UCSD-AML1 (cell line): ENCODE data around the gene TFEC.
"Not testable (repeated sequence)": the region's sequence is repeated elsewhere in the genome, so short reads cannot be mapped to it uniquely, and the experiment has no call there.

ENCODE experiments used
- DNase-seq: peaks from one replicate; lab custom pipeline; 2025; ENCODE audit not compliant: unreplicated experiment; lab: John Stamatoyannopoulos, UW

The TFEC gene

DNA sequence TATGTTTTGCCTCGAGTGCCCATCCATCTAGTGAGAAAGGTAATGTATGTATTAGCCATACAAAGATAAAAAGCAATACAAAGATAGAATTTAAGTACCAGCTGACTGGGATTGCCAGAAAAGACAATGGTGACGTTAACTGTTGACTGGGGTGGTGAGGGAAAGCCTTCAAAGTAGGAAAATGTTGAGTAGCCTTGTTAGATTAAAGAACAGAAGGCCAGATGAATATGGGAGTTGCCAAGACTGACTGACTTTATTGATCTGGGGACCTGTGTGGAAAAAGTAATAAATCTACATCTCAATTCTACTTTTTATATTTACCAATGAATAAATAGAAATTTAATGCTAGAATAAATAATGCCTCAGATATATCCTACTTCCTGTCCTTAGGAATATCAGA is 97.7 kb downstream of the TFEC start:
- DNase-seq, result no peak

DNA sequence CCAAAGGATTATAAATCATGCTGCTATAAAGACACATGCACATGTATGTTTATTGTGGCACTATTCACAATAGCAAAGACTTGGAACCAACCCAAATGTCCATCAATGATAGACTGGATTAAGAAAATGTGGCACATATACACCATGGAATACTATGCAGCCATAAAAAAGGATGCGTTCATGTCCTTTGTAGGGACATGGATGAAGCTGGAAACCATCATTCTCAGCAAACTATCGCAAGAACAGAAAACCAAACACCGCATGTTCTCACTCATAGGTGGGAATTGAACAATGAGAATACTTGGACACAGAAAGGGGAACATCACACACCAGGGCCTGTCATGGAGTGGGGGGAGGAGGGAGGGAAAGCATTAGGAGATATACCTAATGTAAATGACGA is 100.4 kb downstream of the TFEC start:
- not testable (repeated sequence) for DNase-seq

DNA sequence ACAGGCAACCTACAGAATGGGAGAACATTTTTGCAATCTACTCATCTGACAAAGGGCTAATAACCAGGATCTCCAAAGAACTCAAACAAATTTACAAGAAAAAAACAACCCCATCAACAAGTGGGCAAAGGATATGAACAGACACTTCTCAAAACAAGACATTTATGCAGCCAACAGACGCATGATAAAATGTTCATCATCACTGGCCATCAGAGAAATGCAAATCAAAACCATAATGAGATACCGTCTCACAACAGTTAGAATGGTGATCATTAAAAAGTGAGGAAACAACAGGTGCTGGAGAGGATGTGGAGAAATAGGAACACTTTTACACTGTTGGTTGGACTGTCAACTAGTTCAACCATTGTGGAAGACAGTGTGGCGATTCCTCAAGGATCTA is 100.8 kb downstream of the TFEC start:
- DNase-seq, result not testable (repeated sequence)

DNA sequence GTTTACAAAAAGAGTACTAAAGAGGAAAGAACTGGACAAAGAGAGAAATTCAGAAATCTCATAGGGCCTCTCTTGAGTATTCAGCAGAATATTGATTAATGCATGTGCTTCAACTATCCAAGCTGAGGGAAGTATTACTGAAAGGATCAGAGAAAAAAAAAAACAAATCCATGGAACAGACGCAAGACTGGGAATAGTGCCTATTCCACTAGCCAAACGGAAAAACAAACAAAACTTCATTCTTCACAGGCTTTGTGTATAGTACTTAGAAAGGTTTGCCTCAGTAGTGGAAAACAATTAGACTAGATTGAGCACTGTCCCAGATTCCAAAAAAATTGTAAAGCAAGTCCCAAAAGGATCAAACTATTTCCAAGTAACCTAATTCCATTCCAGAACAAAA is 106.2 kb downstream of the TFEC start:
- DNase-seq, result no peak

DNA sequence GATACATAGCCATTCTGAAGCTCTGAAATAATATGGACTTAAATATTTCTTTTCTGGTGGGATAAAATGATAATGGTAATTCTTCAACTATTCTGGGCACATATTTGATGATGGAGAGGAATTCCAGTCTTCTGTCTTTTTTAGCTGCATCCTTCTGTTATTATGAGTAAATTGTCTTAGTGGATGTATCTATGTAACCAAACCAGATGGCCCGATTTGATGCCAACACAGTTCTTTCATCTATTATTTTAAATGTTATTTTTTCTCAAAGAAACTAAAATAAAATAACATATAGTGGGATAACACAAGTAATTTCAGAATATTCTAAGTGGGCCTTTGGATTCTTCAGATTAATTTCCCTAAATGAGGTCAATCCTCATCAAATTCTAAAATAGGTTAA is 110.2 kb downstream of the TFEC start:
- DNase-seq, result no peak

DNA sequence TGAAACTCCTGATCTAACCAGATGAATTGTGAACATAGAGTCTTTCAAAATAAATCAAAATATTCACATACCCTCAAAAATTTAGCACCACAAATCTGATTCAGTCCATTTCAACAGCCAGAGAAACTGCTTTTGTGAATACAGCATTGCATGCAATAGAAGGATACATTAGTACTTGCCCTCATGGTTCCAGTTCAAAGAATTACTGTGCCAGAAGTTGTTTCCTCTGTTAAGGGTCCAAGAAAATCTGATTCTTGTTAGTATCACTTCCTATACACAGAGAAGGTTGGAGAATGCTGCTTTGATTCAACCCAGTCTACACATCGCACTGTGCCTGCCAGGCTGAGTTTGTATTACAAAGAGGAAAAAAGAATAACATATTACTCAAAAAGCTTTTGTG is 115.6 kb downstream of the TFEC start:
- no peak for DNase-seq

DNA sequence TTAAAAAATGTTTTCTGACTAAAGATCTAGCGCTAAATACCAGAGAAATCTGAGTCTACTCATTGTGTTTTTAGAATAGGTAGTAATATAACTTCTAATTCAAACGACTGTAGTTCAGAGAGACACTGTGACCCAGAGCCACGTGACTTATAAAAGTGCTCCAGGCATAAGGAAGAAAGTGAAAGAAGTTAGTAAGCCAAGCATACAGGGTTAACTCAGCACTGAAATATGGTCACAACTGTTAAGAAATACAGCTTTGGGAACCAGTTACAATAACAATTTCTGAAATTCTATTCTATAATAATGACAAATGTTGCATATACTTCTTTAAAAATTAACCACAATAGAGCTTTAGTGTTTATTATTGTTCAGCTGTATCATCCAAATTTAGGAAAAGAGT is 119.1 kb downstream of the TFEC start:
- DNase-seq, result no peak

DNA sequence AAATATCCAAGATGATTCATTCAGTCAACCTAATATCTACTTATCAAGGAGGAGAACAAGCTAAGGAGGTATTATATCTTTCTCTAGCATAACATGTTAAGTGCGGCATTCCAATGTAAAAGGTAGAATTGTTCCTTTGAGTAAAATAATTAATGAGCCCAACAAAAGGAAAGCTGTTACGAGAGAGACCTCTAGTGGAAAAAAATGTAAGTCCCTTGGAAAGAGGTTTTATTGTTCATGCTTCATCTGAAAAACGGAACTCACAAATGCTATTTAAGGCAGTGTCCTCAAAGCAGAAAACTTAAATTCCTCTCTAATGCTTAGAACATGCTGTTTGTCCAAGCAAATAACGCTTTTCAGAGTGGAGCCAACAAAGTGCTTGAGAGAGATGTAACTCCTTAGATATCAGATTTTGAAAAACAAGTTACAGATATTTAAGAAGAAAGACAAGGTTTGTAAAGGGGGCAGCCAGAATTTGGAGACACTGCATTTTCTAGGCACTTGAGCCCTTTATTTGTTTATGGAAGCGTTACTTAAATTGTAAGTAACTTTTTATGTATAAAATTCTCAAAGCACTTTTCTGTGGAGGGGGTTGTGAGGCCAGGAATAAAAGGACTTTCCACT is 119.9 kb downstream of the TFEC start:
- no peak for DNase-seq

DNA sequence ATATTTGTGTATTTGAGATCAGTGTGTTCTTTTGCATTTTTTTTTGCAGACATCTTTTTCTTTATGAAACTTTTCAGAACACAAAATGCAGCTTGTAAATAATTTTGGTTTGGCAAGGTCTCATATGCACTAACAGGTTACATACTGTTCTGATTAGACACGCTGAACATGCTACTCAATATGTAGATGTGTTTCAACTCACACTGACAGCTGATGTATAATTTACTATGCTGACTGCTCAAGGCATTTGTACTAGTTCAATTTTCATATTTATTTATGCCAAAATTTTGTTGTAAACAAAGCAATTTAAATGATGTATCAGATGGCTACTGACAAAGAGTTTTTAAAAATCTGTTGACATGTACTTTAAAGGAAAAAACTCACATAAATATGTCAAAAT is 123.8 kb downstream of the TFEC start:
- DNase-seq, result no peak

DNA sequence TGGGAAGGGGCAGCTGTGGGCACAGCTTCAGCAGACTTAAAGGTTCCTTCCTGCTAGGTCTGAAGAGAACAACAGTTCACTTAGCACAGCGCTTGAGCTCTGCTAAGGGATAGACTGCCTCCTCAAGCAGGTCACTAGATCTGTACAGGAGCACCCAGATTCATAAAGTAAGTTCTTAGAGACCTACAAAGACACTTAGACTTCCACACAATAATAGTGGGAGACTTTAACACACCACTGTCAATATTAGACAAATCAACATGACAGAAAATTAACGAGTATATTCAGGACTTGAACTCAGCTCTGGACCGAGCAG is 140.9 kb downstream of the TFEC start:
- no peak for DNase-seq

DNA sequence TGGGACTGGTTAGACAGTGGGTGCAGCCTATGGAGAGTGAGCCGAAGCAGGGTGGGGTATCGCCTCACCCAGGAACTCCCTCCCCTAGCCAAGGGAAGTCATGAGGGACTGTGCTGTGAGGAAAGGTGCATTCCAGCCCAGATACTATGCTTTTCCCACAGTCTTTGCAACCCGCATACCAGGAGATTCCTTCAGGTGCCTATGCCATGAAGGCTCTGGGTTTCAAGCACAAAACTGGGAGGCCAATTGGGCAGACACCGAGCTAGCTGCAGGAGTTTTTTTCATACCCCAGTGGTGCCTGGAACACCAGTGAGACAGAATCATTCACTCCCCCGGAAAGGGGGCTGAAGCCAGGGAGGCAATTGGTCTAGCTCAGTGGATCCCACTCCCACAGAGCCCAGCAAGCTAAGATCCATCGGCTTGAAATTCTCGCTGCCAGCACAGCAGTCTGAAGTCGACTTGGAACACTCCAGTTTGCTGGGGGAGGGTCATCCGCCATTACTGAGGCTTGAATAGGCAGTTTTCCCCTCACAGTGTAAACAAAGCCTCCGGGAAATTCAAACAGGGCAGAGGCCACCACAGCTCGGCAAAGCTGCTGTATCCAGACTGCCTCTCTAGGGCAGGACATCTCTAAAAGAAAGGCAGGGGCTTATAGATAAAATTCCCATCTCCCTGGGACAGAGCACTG is 141.4 kb downstream of the TFEC start:
- DNase-seq, result no peak

DNA sequence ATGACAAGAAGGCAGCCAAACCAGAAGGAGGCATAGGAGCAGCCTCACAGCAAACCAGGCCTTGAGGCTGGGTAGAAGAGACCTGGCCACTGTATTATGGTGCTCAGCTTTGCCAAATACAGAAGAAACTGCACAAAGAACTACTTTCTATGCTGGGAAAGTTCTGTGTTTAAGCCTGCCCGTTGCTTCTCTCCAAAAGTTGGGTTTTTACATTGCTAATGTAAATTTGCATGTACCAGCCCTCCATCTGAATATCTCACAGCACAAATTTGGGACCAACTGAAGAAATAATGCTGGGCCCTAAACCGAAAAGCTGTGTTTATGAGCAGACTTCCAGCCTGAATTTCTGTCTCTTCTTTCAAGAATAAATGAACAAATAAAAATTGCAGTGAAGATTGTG is 145.0 kb downstream of the TFEC start:
- no peak for DNase-seq
